ENCODE data around the gene C1QL1.

C1QL1 gene

DNA sequence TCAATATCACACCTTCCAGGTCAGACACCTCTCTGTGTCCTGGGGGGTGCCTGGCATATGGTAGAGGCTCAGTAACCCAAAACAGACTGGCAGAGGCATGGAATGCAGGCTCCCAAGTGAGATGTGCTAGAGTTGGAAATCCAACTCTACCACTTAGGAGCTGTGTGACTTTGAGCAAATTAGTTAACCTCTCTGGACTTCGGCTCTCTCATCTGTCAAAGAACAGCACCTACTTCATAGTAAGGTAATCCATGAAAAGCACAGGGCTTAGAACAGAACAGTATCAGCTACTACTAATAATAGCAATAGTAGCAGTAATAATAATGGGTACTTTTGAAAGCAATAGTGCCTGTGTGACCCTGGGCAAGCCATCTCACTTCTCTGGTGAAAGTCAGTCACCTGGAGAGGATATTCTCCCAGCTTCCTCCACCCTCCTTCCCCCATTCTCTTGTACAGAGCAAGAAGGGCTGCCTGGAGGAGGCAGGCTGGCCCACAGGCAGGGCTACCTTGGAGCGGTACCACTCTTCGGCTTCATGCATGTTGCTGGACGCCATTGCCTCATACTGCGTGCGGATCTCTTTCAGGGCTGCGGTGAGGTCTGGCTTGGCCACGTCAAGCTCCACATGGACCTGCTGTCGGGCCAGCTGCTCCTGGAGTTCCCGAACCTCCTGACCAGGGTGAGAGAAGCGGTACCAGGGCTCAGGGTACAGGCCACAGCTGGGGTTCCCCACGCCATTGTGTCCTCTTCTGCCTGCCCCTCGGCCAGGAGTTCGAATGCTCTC is 55.1 kb downstream of the C1QL1 start:
- no peak for DNase-seq

DNA sequence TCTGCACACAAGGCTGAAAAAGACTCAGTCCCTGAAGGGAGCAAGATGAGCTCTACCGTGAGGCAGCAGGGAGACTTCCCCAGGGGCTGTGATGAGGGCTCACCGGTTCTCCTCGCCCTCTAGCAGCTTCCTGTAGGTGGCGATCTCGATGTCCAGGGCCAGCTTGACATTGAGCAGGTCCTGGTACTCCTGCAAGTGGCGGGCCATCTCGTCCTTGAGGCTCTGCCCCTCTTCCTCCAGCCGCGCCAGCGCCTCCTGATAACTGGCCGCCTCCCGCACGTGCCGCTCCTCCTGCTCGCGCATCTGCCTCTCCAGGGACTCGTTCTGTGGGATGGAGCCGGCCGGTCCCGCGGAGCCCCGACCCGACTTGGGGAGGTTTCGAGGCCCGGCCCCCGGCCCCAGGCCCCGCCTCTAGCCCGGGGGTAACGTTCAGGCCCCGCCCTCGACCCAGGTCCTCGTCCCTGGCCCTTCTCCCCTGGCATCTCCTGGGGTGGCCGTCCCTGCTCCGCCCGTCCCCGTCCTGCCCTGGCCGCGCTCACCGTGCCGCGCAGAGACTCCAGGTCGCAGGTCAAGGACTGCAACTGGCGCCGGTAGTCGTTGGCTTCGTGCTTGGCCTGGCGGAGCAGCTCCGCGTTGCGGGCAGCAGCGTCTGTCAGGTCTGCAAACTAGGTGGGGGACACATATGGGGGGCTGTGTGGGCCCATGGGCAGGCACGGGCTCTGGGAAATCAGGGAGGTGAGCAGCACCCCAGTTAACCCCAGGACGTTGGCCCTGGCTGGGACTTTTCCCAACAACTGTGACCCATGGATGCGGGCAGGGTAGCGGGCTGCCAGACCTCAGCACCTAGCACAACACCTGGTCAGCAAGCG is 56.7 kb downstream of the C1QL1 start:
- peak; percentile 58 for DNase-seq

DNA sequence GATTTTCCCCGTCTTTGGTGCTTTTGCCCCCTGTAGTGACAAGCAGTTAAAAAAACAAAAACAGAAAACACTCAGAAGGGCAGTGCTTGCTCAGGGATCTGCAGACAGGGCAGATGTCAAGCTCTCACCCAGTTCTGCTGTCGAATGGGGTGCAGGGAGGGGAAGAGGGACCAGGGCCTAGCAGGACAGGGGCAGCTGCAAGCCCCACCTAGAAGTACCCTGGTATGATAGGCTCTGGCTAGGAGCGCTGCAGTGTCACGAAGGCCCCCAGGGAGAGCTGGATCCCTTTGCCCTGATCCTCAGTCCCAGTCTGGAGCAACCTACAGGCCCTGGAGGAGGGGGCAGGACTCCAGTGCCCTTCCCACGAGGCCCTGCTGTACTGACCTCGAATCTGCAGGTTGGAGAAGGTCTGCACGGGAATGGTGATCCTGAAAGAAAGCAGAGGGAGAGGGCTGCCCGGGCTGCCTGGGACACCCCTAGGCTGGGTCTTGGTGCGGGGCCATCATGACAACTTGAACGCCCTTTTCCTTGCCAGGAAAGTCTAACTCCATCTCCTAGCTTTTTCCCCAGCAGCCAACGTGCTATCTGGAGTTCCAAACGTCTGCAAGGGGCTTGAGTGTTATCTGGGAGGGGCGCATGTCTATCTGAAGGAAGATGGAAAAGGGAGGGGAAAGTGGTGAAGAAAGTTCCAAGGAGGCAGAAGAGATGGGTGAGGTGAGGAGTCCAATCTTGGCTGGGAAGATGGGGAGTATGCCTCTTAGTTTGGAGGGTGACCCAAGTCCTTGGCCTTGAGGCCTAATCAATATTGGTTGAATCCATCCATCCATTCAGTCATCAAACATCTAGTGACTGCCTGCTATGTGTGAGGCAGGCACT is 57.6 kb downstream of the C1QL1 start:
- DNase-seq, result no peak

Data from activated CD4-positive, alpha-beta T cell treated with anti-CD3 and anti-CD28 coated beads, Interleukin-2, amount 50 U/mL, for 16 hours (primary cell).